ENCODE results near the gene TFPI. TPM values are rescaled to one million over a fixed set of nuclear protein-coding genes. Genes with fewer than 3 reads are reported as not detected.

Gene TFPI
- total and polyA plus RNA-seq, 2 of the 8 experiments (the other 6 are each of a cell fraction or from before 2014, with no cell fraction given), result 2.0 to 7.1 TPM

GRCh38 chr2:187466129-187466792 is 88.0 kb downstream of the TFPI start (continued):
- TF ChIP-seq PHF8 (conservative IDR thresholded peaks at IDR 0.05; ENCODE audit: low read depth, low read length) (no peak), POU5F1 (IDR thresholded peaks at IDR 0.05; ENCODE audit: low read depth, low read length) (no peak), SP2 (IDR thresholded peaks at IDR 0.05; ENCODE audit: low read length) (no peak), FOSL1 (IDR thresholded peaks at IDR 0.05; ENCODE audit: insufficient read depth, low read depth, low read length) (no peak), RFX5 (IDR thresholded peaks at IDR 0.05; ENCODE audit: borderline replicate concordance, low read depth, low read length) (no peak), RXRA (IDR thresholded peaks at IDR 0.05; ENCODE audit: insufficient read depth, low read depth, low read length) (no peak), SP1 (IDR thresholded peaks at IDR 0.05; ENCODE audit: low read depth, low read length) (no peak), POLR2A (IDR thresholded peaks at IDR 0.05; ENCODE audit: control extremely low read depth in 1 of 2, low read depth in 2 of 2, low read length in 2 of 2) (no peak), POLR2AphosphoS5 (IDR thresholded peaks at IDR 0.05; ENCODE audit: low read depth, low read length) (no peak), BCL11A (IDR thresholded peaks at IDR 0.05; ENCODE audit: low read depth in 2 of 2, low read length in 2 of 2) (no peak)
